Fibroblast of lung (primary cell): Measurements from ENCODE around the gene ARHGEF10L. TPM values are rescaled to one million over a fixed set of nuclear protein-coding genes. Genes with fewer than 3 reads are reported as not detected.

Source experiments
- DNase-seq, 2 donors: peaks; one replicate each; pipeline versions ENCODE4 v3.0.0 to v3.0.0-alpha.2; 2010; ENCODE audit warnings: low read depth in 2 of 2
- H2AFZ ChIP-seq: 2 replicates; pipeline ENCODE4 v1.5.1; 2012; ENCODE audit warnings: low read length, control low read depth, inconsistent platforms
- H3K27ac ChIP-seq: 2 replicates; pipeline ENCODE4 v1.5.1; 2011; ENCODE audit warnings: low read length, control low read depth; ENCODE audit not compliant: insufficient read depth
- H3K27me3 ChIP-seq: 2 replicates; pipeline ENCODE4 v1.5.1; 2011; ENCODE audit warnings: mild to moderate bottlenecking, low read length; ENCODE audit not compliant: control insufficient read depth, insufficient read depth
- H3K36me3 ChIP-seq: 2 replicates; pipeline ENCODE4 v1.5.1; 2011; ENCODE audit warnings: low read length; ENCODE audit not compliant: control insufficient read depth, insufficient read depth
- H3K4me1 ChIP-seq: 2 replicates; pipeline ENCODE4 v1.5.1; 2011; ENCODE audit warnings: low read length; ENCODE audit not compliant: control insufficient read depth, insufficient read depth; ENCODE audit errors: extremely low read depth
- H3K4me2 ChIP-seq: 2 replicates; pipeline ENCODE4 v1.5.1; 2011; ENCODE audit warnings: low read length, control low read depth; ENCODE audit not compliant: insufficient read depth; ENCODE audit errors: extremely low read depth
- H3K4me3 ChIP-seq, 4 experiments: fragments of 200-600 bp in 1 of 4; sonication (generic) in 1 of 4; replicated peaks in 1 of 4; 2 replicates each; pipeline ENCODE4 v1.5.1; 2011 to 2016; ENCODE audit warnings: low read length in 4 of 4, low read depth in 3 of 4, mild to moderate bottlenecking in 3 of 4, control low read depth in 2 of 4, inconsistent platforms in 1 of 4, mixed read lengths in 1 of 4; ENCODE audit not compliant: insufficient read depth in 1 of 4; ENCODE audit errors: control extremely low read depth in 1 of 4
- H3K79me2 ChIP-seq: 2 replicates; pipeline ENCODE4 v1.5.1; 2012; ENCODE audit warnings: mild to moderate bottlenecking, low read length, inconsistent platforms; ENCODE audit not compliant: control insufficient read depth, insufficient read depth
- H3K9ac ChIP-seq: 2 replicates; pipeline ENCODE4 v1.5.1; 2011; ENCODE audit warnings: mild to moderate bottlenecking, low read length, control low read depth; ENCODE audit not compliant: insufficient read depth
- H3K9me3 ChIP-seq: 2 replicates; pipeline ENCODE4 v1.5.1; 2012; ENCODE audit warnings: low read depth, low read length; ENCODE audit not compliant: control insufficient read depth, insufficient read depth
- H4K20me1 ChIP-seq: 2 replicates; pipeline ENCODE4 v1.5.1; 2011; ENCODE audit warnings: low read length; ENCODE audit not compliant: control insufficient read depth, insufficient read depth; ENCODE audit errors: extremely low read depth
- EZH2 ChIP-seq: IDR thresholded peaks from 2 replicates; pipeline ENCODE4 v1.5.1; 2012; ENCODE audit warnings: low read length, control low read depth, mild to moderate bottlenecking; ENCODE audit errors: missing control alignments
- polyA plus RNA-seq, 2 donors: library from polyadenylated mRNA; depleted of rRNA in 1 of 2; stranded (reverse) in 1 of 2; unstranded in 1 of 2; fragments of >200 nt; gene quantifications; 2 replicates each; pipeline ENCODE4 v1.2.1, GENCODE V29; 2011 to 2012; ENCODE audit warnings: missing spikeins in 1 of 2
- total RNA-seq: library from RNA; depleted of rRNA; stranded (reverse); fragments of >200 nt; gene quantifications from 2 replicates; pipeline ENCODE4 v1.2.1, GENCODE V29; 2014
- TF ChIP-seq, protein P1 (sequence below), 2 donors: IDR thresholded peaks in 1 of 2; conservative IDR thresholded peaks in 1 of 2; 1 replicate in 1 of 2; 2 replicates in 1 of 2; pipeline ENCODE4 v1.5.1; 2011 to 2012; ENCODE audit warnings: low read length in 2 of 2, control low read depth in 1 of 2, inconsistent platforms in 1 of 2, low read depth in 1 of 2, mild to moderate bottlenecking in 1 of 2

Gene ARHGEF10L
- total and polyA plus RNA-seq, 2 donors (not counting 1 experiment from before 2014, with no cell fraction given) = 11.2 to 24.3 TPM

DNA sequence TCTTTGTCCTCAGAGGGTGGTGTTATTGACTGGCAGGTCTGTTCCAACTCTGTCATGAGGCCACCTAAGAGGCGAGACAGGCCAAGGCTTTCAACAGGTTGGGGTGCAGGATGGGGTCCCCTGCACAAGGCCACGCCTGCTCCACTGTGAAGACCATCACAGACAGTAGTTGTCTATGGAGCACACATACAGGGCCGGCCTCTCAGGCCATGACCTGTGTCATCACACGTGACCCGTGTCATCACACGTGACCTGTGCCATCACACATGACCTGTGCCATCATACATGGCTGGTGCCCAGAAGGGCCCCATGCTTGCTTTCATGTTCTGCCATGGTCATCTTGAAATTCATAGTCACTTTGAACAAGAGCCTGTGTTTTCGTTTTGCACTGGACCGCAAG, 91.9 kb downstream of the ARHGEF10L start:
- Histone ChIP-seq H3K36me3 (peaks cover 15% of the 10 kb centered on the region), H3K9ac (no peak overlapping the region), H3K4me2 (no peak overlapping the region), H3K27ac (no peak overlapping the region), H3K4me1 (no peaks in the 10 kb centered on the region), H3K27me3 (no peaks in the 10 kb centered on the region), H3K9me3 (no peaks in the 10 kb centered on the region), H4K20me1 (no peaks in the 10 kb centered on the region), H3K79me2 (no peaks in the 10 kb centered on the region), H3K4me3 (no peak overlapping the region), H2AFZ (no peak overlapping the region)
- no peak for TF ChIP-seq EZH2
- TF ChIP-seq, protein P1, sequence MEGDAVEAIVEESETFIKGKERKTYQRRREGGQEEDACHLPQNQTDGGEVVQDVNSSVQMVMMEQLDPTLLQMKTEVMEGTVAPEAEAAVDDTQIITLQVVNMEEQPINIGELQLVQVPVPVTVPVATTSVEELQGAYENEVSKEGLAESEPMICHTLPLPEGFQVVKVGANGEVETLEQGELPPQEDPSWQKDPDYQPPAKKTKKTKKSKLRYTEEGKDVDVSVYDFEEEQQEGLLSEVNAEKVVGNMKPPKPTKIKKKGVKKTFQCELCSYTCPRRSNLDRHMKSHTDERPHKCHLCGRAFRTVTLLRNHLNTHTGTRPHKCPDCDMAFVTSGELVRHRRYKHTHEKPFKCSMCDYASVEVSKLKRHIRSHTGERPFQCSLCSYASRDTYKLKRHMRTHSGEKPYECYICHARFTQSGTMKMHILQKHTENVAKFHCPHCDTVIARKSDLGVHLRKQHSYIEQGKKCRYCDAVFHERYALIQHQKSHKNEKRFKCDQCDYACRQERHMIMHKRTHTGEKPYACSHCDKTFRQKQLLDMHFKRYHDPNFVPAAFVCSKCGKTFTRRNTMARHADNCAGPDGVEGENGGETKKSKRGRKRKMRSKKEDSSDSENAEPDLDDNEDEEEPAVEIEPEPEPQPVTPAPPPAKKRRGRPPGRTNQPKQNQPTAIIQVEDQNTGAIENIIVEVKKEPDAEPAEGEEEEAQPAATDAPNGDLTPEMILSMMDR (conservative IDR thresholded peaks at IDR 0.05 in 1 of 2, IDR thresholded peaks at IDR 0.05 in 1 of 2; ENCODE audit: low read depth in 1 of 2, low read length in 2 of 2) = no peak
- DNase-seq = no peak

DNA sequence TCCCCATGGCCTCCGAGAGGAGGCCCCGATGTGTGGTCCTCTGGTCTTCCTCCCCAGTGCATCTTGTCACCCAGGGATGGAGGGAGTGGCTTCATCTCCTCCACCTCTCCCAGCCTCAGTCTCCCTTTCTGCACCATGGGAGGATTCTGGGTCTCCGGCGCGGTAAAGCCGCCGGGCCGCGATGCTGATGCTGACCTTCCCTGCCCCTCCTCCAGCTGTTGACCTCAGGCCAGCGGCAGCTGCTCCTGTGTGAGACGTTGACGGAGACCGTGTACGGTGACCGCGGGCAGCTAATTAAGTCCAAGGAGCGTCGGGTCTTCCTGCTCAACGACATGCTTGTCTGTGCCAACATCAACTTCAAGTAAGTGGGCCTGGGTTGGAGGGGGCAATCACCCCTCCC, 92.6 kb downstream of the ARHGEF10L start:
- Histone ChIP-seq H3K4me2 (no peak overlapping the region), H3K27ac (no peak overlapping the region)
- DNase-seq = no peak

DNA sequence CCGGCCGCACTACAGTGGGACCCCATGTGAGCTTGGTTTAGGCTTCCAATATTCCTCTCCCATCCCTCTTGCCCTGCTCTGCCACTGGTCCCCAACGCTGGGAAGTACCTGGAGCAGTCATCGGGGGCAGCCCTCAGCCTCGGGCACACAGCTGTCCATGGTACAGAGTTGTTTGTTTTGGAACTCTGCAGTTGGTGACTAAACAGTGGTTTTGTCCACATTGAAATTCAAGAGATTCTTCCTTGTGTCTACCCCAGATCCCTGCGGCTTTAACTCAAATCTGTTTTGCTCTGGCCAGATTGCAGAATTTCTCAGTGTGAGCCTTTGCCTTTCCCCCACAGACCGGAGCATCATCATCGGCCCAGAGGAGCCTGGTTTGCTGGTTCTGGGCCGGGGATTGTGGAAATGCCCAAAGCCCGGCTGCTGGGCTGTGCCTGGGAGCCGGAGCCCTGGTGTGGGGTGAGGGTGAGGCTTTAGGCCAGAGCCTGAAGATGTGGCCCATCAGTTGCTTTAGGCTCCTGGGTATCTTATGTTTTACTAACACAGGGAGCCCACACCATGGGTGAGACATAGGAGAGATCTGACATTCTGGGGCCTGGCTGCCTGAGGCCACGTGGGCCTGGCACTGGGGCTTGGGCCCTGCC, 93.2 kb downstream of the ARHGEF10L start:
- peak; percentile 58 to 78 for DNase-seq
- Histone ChIP-seq H3K4me3 (no peak overlapping the region), H3K36me3 (peaks cover 16% of the 10 kb centered on the region), H4K20me1 (no peaks in the 10 kb centered on the region), H3K27ac (no peak overlapping the region), H3K4me2 (no peak overlapping the region), H2AFZ (no peak overlapping the region), H3K4me1 (no peaks in the 10 kb centered on the region), H3K79me2 (no peaks in the 10 kb centered on the region), H3K27me3 (no peaks in the 10 kb centered on the region), H3K9me3 (no peaks in the 10 kb centered on the region), H3K9ac (no peak overlapping the region)
- TF ChIP-seq EZH2 = no peak
- TF ChIP-seq, protein P1 (conservative IDR thresholded peaks at IDR 0.05 in 1 of 2, IDR thresholded peaks at IDR 0.05 in 1 of 2; ENCODE audit: low read depth in 1 of 2, low read length in 2 of 2) = no peak

More for the DNA sequence above, 92.6 kb downstream of the ARHGEF10L start:
- H3K79me2 ChIP-seq = no peaks in the 10 kb centered on the region
- no peaks in the 10 kb centered on the region for H3K9me3 ChIP-seq
- no peak overlapping the region for H2AFZ ChIP-seq
- H3K27me3 ChIP-seq = no peaks in the 10 kb centered on the region
- H3K4me1 ChIP-seq = no peaks in the 10 kb centered on the region
- H3K9ac ChIP-seq = no peak overlapping the region
- H3K36me3 ChIP-seq = peaks cover 18% of the 10 kb centered on the region
- H3K4me3 ChIP-seq = no peak overlapping the region
- H4K20me1 ChIP-seq = no peaks in the 10 kb centered on the region
- TF ChIP-seq, protein P1 (conservative IDR thresholded peaks at IDR 0.05 in 1 of 2, IDR thresholded peaks at IDR 0.05 in 1 of 2; ENCODE audit: low read depth in 1 of 2, low read length in 2 of 2) = no peak
- TF ChIP-seq EZH2 = no peak
